IMR-90 (cell line): ENCODE measurements around the gene DDC.

Experiments
- CTCF ChIP-seq: conservative IDR thresholded peaks from 2 replicates; pipeline ENCODE4 v1.5.1; 2012; ENCODE audit warnings: mild to moderate bottlenecking, low read depth, low read length, improper control_type of control experiment
- ELK1 ChIP-seq: fragments of 150-350 bp; IDR thresholded peaks from 2 replicates; pipeline ENCODE4 v1.6.1; 2016; ENCODE audit warnings: low read depth, mild to moderate bottlenecking, low read length, moderate library complexity, borderline replicate concordance
- POLR2A ChIP-seq: IDR thresholded peaks from 2 replicates; pipeline ENCODE4 v1.6.1; 2012; ENCODE audit warnings: mild to moderate bottlenecking, low read depth, low read length
- RAD21 ChIP-seq: IDR thresholded peaks from 2 replicates; pipeline ENCODE4 v1.6.1; 2012; ENCODE audit warnings: low read length, improper control_type of control experiment

GRCh38 chr7:50476953-50477625 lies 88.1 kb downstream of the DDC start:
- TF ChIP-seq POLR2A (no peak), RAD21 (no peak), ELK1 (no peak), CTCF (no peak)
